Measurements from ENCODE around the gene ZNF544. TPM values are rescaled to one million over a fixed set of nuclear protein-coding genes. Genes with fewer than 3 reads are reported as not detected.

The ZNF544 gene
- total and polyA plus RNA-seq, 2 of the 8 experiments (the other 6 are each of a cell fraction or from before 2014, with no cell fraction given): 48.8 to 60.8 TPM

GRCh38 chr19:58311345-58311865 is 82.7 kb downstream of the ZNF544 start:
- Histone ChIP-seq H2BK20ac (ENCODE audit: low read length) (no peak overlapping the region), H4K8ac (ENCODE audit: extremely low read depth, insufficient read depth, low read length) (no peak overlapping the region), H3K4ac (replicated peaks; ENCODE audit: insufficient read length, low read depth, low read length) (no peak overlapping the region), H3K9ac (replicated peaks in 1 of 4; ENCODE audit: extremely low read depth in 1 of 4, low read depth in 3 of 4, low read length in 3 of 4) (no peak overlapping the region), H3K36me3 (ENCODE audit: control insufficient read depth in 2 of 4, insufficient read depth in 4 of 4, low read length in 3 of 4) (peaks cover 9 to 48% (median 36%) of the 10 kb centered on the region in 4 experiments), H3K4me3 (ENCODE audit: extremely low read depth in 1 of 4, insufficient read depth in 2 of 4, low read depth in 3 of 4, low read length in 4 of 4) (no peak overlapping the region), H2BK120ac (replicated peaks; ENCODE audit: low read depth, low read length) (no peak overlapping the region), H3K9me3 (ENCODE audit: insufficient read depth in 2 of 2, low read depth in 1 of 2, low read length in 1 of 2) (no peaks in the 10 kb centered on the region), H3K18ac (ENCODE audit: extremely low read depth, low read length) (no peak overlapping the region), H3K14ac (ENCODE audit: insufficient read length) (no peak overlapping the region), H4K20me1 (replicated peaks in 1 of 2; ENCODE audit: control insufficient read depth in 1 of 2, insufficient read depth in 2 of 2, low read length in 2 of 2) (peaks cover 0 to 6% of the 10 kb centered on the region in 2 experiments), H3K56ac (replicated peaks; ENCODE audit: insufficient read length, low read depth, low read length) (no peak overlapping the region), H3K4me1 (replicated peaks in 1 of 4; ENCODE audit: control insufficient read depth in 3 of 4, insufficient read depth in 4 of 4, low read length in 3 of 4) (no peaks in the 10 kb centered on the region; a peak in 1 of 7 replicates), H3K4me2 (ENCODE audit: insufficient read depth in 1 of 2, low read depth in 2 of 2, low read length in 2 of 2) (no peak overlapping the region), H3K27me3 (replicated peaks in 1 of 4; ENCODE audit: control insufficient read depth in 3 of 4, extremely low read depth in 1 of 4, insufficient read depth in 3 of 4, low read length in 3 of 4) (no peaks in the 10 kb centered on the region), H4K5ac (ENCODE audit: insufficient read length, low read depth, low read length) (no peak overlapping the region), H2BK12ac (ENCODE audit: low read depth, low read length) (no peak overlapping the region), H3K23ac (ENCODE audit: insufficient read length) (no peak overlapping the region), H3K27ac (ENCODE audit: low read depth, low read length) (no peak overlapping the region), H3K23me2 (ENCODE audit: low read depth, low read length) (no peaks in the 10 kb centered on the region), H2BK15ac (ENCODE audit: low read length) (no peak overlapping the region), H3K79me2 (ENCODE audit: control insufficient read depth in 1 of 2, insufficient read depth in 2 of 2, low read length in 2 of 2) (peaks cover 0 to under 1% of the 10 kb centered on the region in 2 experiments; a peak in 1 of 4 replicates), H4K91ac (replicated peaks; ENCODE audit: insufficient read length, low read length) (no peak overlapping the region), H2AK5ac (ENCODE audit: low read depth, low read length) (no peak overlapping the region), H2BK5ac (ENCODE audit: low read depth, low read length) (no peak overlapping the region), H2AFZ (ENCODE audit: low read length) (no peak overlapping the region), H3K79me1 (ENCODE audit: low read depth, low read length) (no peaks in the 10 kb centered on the region)
- no peak for DNase-seq (ENCODE audit: low read depth in 1 of 2, low spot score in 2 of 2)
- ChIA-PET CTCF (ENCODE audit: partially characterized antibody) (interaction anchor here (1.0 to 2.3 kb wide), 7 partner anchors 11 to 106 kb away, joined by 3 to 9 read pairs (median 4); partner anchors contain the start of gene ZNF544), POLR2A (ENCODE audit: partially characterized antibody) (interaction anchor here (0.8 to 1.8 kb wide), 4 partner anchors 8 to 202 kb away, joined by 3 to 9 read pairs (median 4); partner anchors contain the start of gene ZNF544)
- no peak for FAIRE-seq
- 95% methylated on average over 7 of the region's 7 CpGs; no CpG with 5 or more reads in 1 of the 2 experiments for WGBS, 2 experiments (ENCODE audit: extremely low coverage in 1 of 2, insufficient coverage in 1 of 2, insufficient read length in 1 of 2, insufficient replicate concordance in 2 of 2, low coverage in 1 of 2, low lambda C conversion rate in 2 of 2, missing lambda C conversion rate in 1 of 2)
- no peak for TF ChIP-seq EP300 (IDR thresholded peaks at IDR 0.05; ENCODE audit: borderline replicate concordance in 1 of 2, low read depth in 2 of 2, low read length in 2 of 2)
- TF ChIP-seq GTF2F1 (IDR thresholded peaks at IDR 0.05; ENCODE audit: borderline replicate concordance, low read depth, low read length): no peak
- TF ChIP-seq RFX5 (IDR thresholded peaks at IDR 0.05; ENCODE audit: borderline replicate concordance, low read depth, low read length): no peak
- no peak for TF ChIP-seq KDM1A (IDR thresholded peaks at IDR 0.05; ENCODE audit: borderline replicate concordance, low read length)
- TF ChIP-seq NANOG (IDR thresholded peaks at IDR 0.05; ENCODE audit: insufficient read depth, low read depth, low read length, poor library complexity, severe bottlenecking): no peak
- TF ChIP-seq TAF7 (optimal IDR thresholded peaks at IDR 0.05; ENCODE audit: borderline replicate concordance, low read depth, low read length): no peak
- no peak for TF ChIP-seq MAFK (IDR thresholded peaks at IDR 0.05; ENCODE audit: low read depth, low read length)
- TF ChIP-seq RAD21 (IDR thresholded peaks at IDR 0.05 in 1 of 2, conservative IDR thresholded peaks at IDR 0.05 in 1 of 2; ENCODE audit: low read depth in 2 of 2, low read length in 2 of 2): no peak
- TF ChIP-seq TCF12 (IDR thresholded peaks at IDR 0.05; ENCODE audit: low read depth, low read length): no peak
- TF ChIP-seq TAF1 (IDR thresholded peaks at IDR 0.05; ENCODE audit: low read depth, low read length): no peak

All from H1 (cell line).